ENCODE results near the gene RNF168. TPM values are rescaled to one million over a fixed set of nuclear protein-coding genes. Genes with fewer than 3 reads are reported as not detected.
"Not testable (repeated sequence)": the region's sequence is repeated elsewhere in the genome, so short reads cannot be mapped to it uniquely, and the experiment has no call there.

RNF168 gene
- total RNA-seq, 1 donor from 2014 or later, result 18.3 TPM

GRCh38 chr3:196458063-196458462 lies 45.5 kb downstream of the RNF168 start:
- Mint-ChIP-seq H3K4me3 (ENCODE audit: unreplicated experiment) (no peak overlapping the region), H3K4me1 (ENCODE audit: low read depth, unreplicated experiment) (no peaks in the 10 kb centered on the region), H3K36me3 (ENCODE audit: low read depth, unreplicated experiment) (no peaks in the 10 kb centered on the region), H3K27me3 (ENCODE audit: low read depth, unreplicated experiment) (no peaks in the 10 kb centered on the region), H3K27ac (ENCODE audit: unreplicated experiment) (no peak overlapping the region), H3K9me3 (ENCODE audit: unreplicated experiment) (no peaks in the 10 kb centered on the region)
- no peaks in the 10 kb centered on the region for H3K27me3 ChIP-seq (ENCODE audit: insufficient read depth, low read length)
- no peak overlapping the region for H2AFZ ChIP-seq (ENCODE audit: low read depth, low read length)
- H3K36me3 ChIP-seq (ENCODE audit: insufficient read depth, low read length), result no peaks in the 10 kb centered on the region
- TF ChIP-seq, protein P1, sequence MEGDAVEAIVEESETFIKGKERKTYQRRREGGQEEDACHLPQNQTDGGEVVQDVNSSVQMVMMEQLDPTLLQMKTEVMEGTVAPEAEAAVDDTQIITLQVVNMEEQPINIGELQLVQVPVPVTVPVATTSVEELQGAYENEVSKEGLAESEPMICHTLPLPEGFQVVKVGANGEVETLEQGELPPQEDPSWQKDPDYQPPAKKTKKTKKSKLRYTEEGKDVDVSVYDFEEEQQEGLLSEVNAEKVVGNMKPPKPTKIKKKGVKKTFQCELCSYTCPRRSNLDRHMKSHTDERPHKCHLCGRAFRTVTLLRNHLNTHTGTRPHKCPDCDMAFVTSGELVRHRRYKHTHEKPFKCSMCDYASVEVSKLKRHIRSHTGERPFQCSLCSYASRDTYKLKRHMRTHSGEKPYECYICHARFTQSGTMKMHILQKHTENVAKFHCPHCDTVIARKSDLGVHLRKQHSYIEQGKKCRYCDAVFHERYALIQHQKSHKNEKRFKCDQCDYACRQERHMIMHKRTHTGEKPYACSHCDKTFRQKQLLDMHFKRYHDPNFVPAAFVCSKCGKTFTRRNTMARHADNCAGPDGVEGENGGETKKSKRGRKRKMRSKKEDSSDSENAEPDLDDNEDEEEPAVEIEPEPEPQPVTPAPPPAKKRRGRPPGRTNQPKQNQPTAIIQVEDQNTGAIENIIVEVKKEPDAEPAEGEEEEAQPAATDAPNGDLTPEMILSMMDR (IDR thresholded peaks at IDR 0.05; ENCODE audit: insufficient read depth, low read depth, low read length), result no peak
- TF ChIP-seq EZH2 (IDR thresholded peaks at IDR 0.05; ENCODE audit: insufficient read depth, low read length), result no peak
- H4K20me1 ChIP-seq (ENCODE audit: insufficient read depth, low read length), result peaks cover 7% of the 10 kb centered on the region
- H3K27ac ChIP-seq (ENCODE audit: low read depth, low read length), result no peak overlapping the region
- H3K4me1 ChIP-seq (ENCODE audit: insufficient read depth, low read length), result no peaks in the 10 kb centered on the region
- no peak for FAIRE-seq
- no peak overlapping the region for H3K4me3 ChIP-seq (ENCODE audit: insufficient read depth, low read depth, low read length)
- no peaks in the 10 kb centered on the region for H3K79me2 ChIP-seq (ENCODE audit: insufficient read depth, low read length)
- no peak overlapping the region for H3K9ac ChIP-seq (ENCODE audit: low read length)
- DNase-seq (ENCODE audit: low read depth), result no peak
- peaks cover 8% of the 10 kb centered on the region for H3K9me3 ChIP-seq (ENCODE audit: insufficient read depth, low read depth, low read length)
- H3K4me2 ChIP-seq (ENCODE audit: low read length), result no peak overlapping the region

GRCh38 chr3:196457470-196457869 lies 46.1 kb downstream of the RNF168 start:
- H3K27me3 Mint-ChIP-seq (ENCODE audit: low read depth, unreplicated experiment); H3K4me3 Mint-ChIP-seq (ENCODE audit: unreplicated experiment); H3K9me3 ChIP-seq (ENCODE audit: insufficient read depth, low read depth, low read length); H3K4me2 ChIP-seq (ENCODE audit: low read length); H3K4me3 ChIP-seq (ENCODE audit: insufficient read depth, low read depth, low read length); H3K4me1 ChIP-seq (ENCODE audit: insufficient read depth, low read length); H3K27me3 ChIP-seq (ENCODE audit: insufficient read depth, low read length); H3K9me3 Mint-ChIP-seq (ENCODE audit: unreplicated experiment); H3K4me1 Mint-ChIP-seq (ENCODE audit: low read depth, unreplicated experiment); H3K27ac ChIP-seq (ENCODE audit: low read depth, low read length); H4K20me1 ChIP-seq (ENCODE audit: insufficient read depth, low read length); DNase-seq (ENCODE audit: low read depth); H2AFZ ChIP-seq (ENCODE audit: low read depth, low read length); H3K36me3 ChIP-seq (ENCODE audit: insufficient read depth, low read length); H3K36me3 Mint-ChIP-seq (ENCODE audit: low read depth, unreplicated experiment); FAIRE-seq; H3K27ac Mint-ChIP-seq (ENCODE audit: unreplicated experiment); H3K79me2 ChIP-seq (ENCODE audit: insufficient read depth, low read length); H3K9ac ChIP-seq (ENCODE audit: low read length): not testable (repeated sequence)

- Histone ChIP-seq H3K27me3 (ENCODE audit: insufficient read depth, low read length) (no peaks in the 10 kb centered on the region), H3K4me2 (ENCODE audit: low read length) (no peak overlapping the region), H3K27ac (ENCODE audit: low read depth, low read length) (no peak overlapping the region), H3K36me3 (ENCODE audit: insufficient read depth, low read length) (no peaks in the 10 kb centered on the region), H3K4me1 (ENCODE audit: insufficient read depth, low read length) (no peaks in the 10 kb centered on the region), H3K9ac (ENCODE audit: low read length) (no peak overlapping the region), H3K79me2 (ENCODE audit: insufficient read depth, low read length) (no peaks in the 10 kb centered on the region), H2AFZ (ENCODE audit: low read depth, low read length) (no peak overlapping the region), H3K9me3 (ENCODE audit: insufficient read depth, low read depth, low read length) (no peaks in the 10 kb centered on the region), H3K4me3 (ENCODE audit: insufficient read depth, low read depth, low read length) (no peak overlapping the region), H4K20me1 (ENCODE audit: insufficient read depth, low read length) (no peaks in the 10 kb centered on the region)
- H3K4me1 Mint-ChIP-seq (ENCODE audit: low read depth, unreplicated experiment), result no peaks in the 10 kb centered on the region
- peaks cover 2% of the 10 kb centered on the region for H3K36me3 Mint-ChIP-seq (ENCODE audit: low read depth, unreplicated experiment)
- DNase-seq (ENCODE audit: low read depth) (peak; percentile 64), FAIRE-seq (no peak)
- no peaks in the 10 kb centered on the region for H3K27me3 Mint-ChIP-seq (ENCODE audit: low read depth, unreplicated experiment)
- no peak overlapping the region for H3K27ac Mint-ChIP-seq (ENCODE audit: unreplicated experiment)
- TF ChIP-seq EZH2 (IDR thresholded peaks at IDR 0.05; ENCODE audit: insufficient read depth, low read length), result no peak
- TF ChIP-seq, protein P1 (IDR thresholded peaks at IDR 0.05; ENCODE audit: insufficient read depth, low read depth, low read length), result no peak
- no peak overlapping the region for H3K4me3 Mint-ChIP-seq (ENCODE audit: unreplicated experiment)
- no peaks in the 10 kb centered on the region for H3K9me3 Mint-ChIP-seq (ENCODE audit: unreplicated experiment)
Observed at GRCh38 chr3:196454935-196455334, 48.6 kb downstream of the RNF168 start.

- not testable (repeated sequence) for H3K79me2 ChIP-seq (ENCODE audit: insufficient read depth, low read length); H3K36me3 ChIP-seq (ENCODE audit: insufficient read depth, low read length); H4K20me1 ChIP-seq (ENCODE audit: insufficient read depth, low read length); FAIRE-seq; H3K36me3 Mint-ChIP-seq (ENCODE audit: low read depth, unreplicated experiment); DNase-seq (ENCODE audit: low read depth); H3K4me1 Mint-ChIP-seq (ENCODE audit: low read depth, unreplicated experiment); H3K27me3 Mint-ChIP-seq (ENCODE audit: low read depth, unreplicated experiment); H2AFZ ChIP-seq (ENCODE audit: low read depth, low read length); H3K9me3 Mint-ChIP-seq (ENCODE audit: unreplicated experiment); H3K9me3 ChIP-seq (ENCODE audit: insufficient read depth, low read depth, low read length); H3K9ac ChIP-seq (ENCODE audit: low read length); H3K4me3 ChIP-seq (ENCODE audit: insufficient read depth, low read depth, low read length); H3K27ac Mint-ChIP-seq (ENCODE audit: unreplicated experiment); H3K27me3 ChIP-seq (ENCODE audit: insufficient read depth, low read length); H3K4me1 ChIP-seq (ENCODE audit: insufficient read depth, low read length); H3K4me2 ChIP-seq (ENCODE audit: low read length); H3K27ac ChIP-seq (ENCODE audit: low read depth, low read length); H3K4me3 Mint-ChIP-seq (ENCODE audit: unreplicated experiment)
Observed at GRCh38 chr3:196445391-196445790, 58.2 kb downstream of the RNF168 start.
